Mammary epithelial cell (primary cell): ENCODE measurements around the gene SLC34A1.

Experiments
- CTCF ChIP-seq, 2 donors: IDR thresholded peaks in 1 of 2; conservative IDR thresholded peaks in 1 of 2; 2 replicates each; pipeline ENCODE4 v1.5.1; 2011 to 2012; ENCODE audit warnings: inconsistent platforms in 2 of 2, low read length in 2 of 2, mild to moderate bottlenecking in 2 of 2, control low read depth in 1 of 2, low read depth in 1 of 2; ENCODE audit not compliant: insufficient read depth in 1 of 2; ENCODE audit errors: extremely low read depth in 1 of 2
- EZH2 ChIP-seq: IDR thresholded peaks from 2 replicates; pipeline ENCODE4 v1.6.1; 2012; ENCODE audit warnings: low read length, inconsistent platforms, borderline replicate concordance

GRCh38 chr5:177445917-177446199 is 61.6 kb downstream of the SLC34A1 start:
- no peak for TF ChIP-seq CTCF (conservative IDR thresholded peaks at IDR 0.05 in 1 of 2, IDR thresholded peaks at IDR 0.05 in 1 of 2; ENCODE audit: extremely low read depth in 1 of 2, insufficient read depth in 1 of 2, low read depth in 1 of 2, low read length in 2 of 2)
- TF ChIP-seq EZH2: no peak
